ENCODE measurements around the gene POLR3C.
"Not testable (repeated sequence)": the region's sequence is repeated elsewhere in the genome, so short reads cannot be mapped to it uniquely, and the experiment has no call there.

Gene POLR3C, protein sequence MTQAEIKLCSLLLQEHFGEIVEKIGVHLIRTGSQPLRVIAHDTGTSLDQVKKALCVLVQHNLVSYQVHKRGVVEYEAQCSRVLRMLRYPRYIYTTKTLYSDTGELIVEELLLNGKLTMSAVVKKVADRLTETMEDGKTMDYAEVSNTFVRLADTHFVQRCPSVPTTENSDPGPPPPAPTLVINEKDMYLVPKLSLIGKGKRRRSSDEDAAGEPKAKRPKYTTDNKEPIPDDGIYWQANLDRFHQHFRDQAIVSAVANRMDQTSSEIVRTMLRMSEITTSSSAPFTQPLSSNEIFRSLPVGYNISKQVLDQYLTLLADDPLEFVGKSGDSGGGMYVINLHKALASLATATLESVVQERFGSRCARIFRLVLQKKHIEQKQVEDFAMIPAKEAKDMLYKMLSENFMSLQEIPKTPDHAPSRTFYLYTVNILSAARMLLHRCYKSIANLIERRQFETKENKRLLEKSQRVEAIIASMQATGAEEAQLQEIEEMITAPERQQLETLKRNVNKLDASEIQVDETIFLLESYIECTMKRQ

GRCh38 chr1:145823565-145824498 is at the start of gene POLR3C, which contains the start of gene RNF115:
POLR3C (plus strand) TSS chr1:145824200; CDS start chr1:145825777, 1,577 bp downstream.
RNF115 (minus strand) TSS chr1:145824095; CDS start chr1:145823873, 222 bp downstream.
- DNase-seq (ENCODE audit: low read depth in 2 of 2) = peak; percentile 67 to 70

- no peak for DNase-seq (ENCODE audit: low read depth in 2 of 2)
Measured at GRCh38 chr1:145777357-145778145, 46.4 kb upstream of the POLR3C start.

GRCh38 chr1:145778146-145778540 is 45.9 kb upstream of the POLR3C start:
- DNase-seq (ENCODE audit: low read depth in 2 of 2) = no peak

- no peak for DNase-seq (ENCODE audit: low read depth in 2 of 2)
Measured at GRCh38 chr1:145782272-145783099, 41.5 kb upstream of the POLR3C start.

GRCh38 chr1:145784409-145784808 is 39.6 kb upstream of the POLR3C start:
- DNase-seq (ENCODE audit: low read depth in 2 of 2) = no peak

- no peak for DNase-seq (ENCODE audit: low read depth in 2 of 2)
Measured at GRCh38 chr1:145785547-145785946, 38.5 kb upstream of the POLR3C start.

GRCh38 chr1:145786271-145786670 is 37.7 kb upstream of the POLR3C start:
- DNase-seq (ENCODE audit: low read depth in 2 of 2) = no peak

DNA sequence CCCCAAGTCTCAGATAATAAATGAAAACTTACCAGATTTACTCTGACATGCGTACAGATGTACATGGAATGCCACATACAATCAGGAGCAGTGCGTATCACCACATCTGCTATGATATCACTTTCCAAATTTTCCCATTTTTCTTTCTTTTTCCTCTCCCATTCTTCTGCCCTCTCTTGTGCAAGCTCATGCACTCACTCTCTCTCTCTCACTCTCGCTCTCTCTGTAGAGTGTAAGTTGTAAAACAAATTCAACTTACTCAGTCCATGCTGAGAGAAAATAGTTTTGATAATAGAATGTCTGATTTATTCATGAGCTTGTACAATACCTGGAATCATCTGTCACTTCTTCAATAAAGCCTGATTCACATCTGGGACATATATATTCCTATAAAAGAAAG is 35.4 kb upstream of the POLR3C start:
- no peak for DNase-seq (ENCODE audit: low read depth in 2 of 2)

DNA sequence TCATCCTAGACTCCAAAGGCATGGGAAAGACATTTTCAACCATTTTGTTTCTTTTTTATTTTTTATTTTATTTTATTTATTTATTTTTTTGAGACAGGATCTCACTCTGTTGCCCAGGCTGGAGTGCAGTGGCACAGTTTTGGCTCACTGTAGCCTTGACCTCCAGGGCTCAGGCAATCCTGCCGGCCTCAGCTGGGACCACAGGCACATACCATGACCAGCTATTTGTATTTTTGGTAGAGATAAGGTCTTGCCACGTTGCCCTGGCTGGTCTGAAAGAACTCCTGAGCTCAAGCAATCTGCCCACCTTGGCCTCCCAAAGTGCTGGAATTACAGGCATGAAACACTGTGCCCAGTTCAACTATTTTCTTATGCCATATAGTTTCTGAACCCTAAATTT is 32.1 kb upstream of the POLR3C start:
- not testable (repeated sequence) for DNase-seq (ENCODE audit: low read depth in 2 of 2)

GRCh38 chr1:145792484-145792883 is 31.5 kb upstream of the POLR3C start:
- DNase-seq (ENCODE audit: low read depth in 2 of 2) = no peak

DNA sequence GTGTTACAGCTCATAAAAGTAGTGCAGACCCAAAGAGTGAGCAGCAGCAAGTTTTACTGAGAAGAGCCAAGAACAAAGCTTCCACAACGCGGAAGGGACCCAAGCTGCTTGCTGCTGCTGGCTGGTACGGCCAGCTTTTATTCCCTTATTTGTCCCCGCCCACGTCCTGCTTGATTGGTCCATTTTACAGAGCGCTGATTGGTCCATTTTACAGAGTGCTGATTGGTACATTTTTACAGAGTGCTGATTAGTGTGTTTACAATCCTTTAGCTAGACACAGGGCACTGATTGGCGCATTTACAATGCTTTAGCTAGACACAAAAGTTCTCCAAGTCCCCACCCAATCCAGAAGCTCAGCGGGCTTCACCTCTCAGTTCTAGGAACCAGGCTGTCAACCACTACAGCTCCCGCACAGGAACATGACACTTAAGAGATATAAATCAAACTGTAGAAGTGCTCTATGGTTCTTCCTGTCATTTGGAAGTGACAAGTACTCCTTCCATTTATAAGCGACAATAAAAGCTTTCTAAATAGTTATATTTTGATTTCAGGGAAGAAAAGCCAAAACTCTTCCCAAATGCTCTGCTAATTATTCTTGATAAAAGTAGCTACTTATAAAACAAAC is 28.6 kb upstream of the POLR3C start:
- DNase-seq (ENCODE audit: low read depth in 2 of 2) = no peak

DNA sequence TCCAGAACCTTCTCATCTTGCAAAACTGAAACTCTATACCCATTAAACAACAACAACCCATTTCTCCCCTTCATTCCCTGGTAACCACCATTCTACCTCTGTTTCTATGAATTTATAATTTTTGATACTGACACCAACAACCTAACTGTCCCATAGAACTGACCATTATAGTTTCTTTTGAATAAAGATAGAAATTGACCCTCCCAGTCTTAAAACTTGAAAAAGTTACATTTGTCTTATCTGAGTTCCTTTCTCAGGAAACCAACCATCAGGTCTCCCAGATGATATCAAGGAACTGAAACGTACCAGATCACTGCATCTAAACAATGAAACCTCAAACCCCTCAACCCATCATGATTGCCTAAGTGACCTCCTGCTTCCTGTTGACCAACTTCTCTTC is 27.2 kb upstream of the POLR3C start:
- no peak for DNase-seq (ENCODE audit: low read depth in 2 of 2)

GRCh38 chr1:145799806-145800205 is 24.2 kb upstream of the POLR3C start:
- no peak for DNase-seq (ENCODE audit: low read depth in 2 of 2)

DNA sequence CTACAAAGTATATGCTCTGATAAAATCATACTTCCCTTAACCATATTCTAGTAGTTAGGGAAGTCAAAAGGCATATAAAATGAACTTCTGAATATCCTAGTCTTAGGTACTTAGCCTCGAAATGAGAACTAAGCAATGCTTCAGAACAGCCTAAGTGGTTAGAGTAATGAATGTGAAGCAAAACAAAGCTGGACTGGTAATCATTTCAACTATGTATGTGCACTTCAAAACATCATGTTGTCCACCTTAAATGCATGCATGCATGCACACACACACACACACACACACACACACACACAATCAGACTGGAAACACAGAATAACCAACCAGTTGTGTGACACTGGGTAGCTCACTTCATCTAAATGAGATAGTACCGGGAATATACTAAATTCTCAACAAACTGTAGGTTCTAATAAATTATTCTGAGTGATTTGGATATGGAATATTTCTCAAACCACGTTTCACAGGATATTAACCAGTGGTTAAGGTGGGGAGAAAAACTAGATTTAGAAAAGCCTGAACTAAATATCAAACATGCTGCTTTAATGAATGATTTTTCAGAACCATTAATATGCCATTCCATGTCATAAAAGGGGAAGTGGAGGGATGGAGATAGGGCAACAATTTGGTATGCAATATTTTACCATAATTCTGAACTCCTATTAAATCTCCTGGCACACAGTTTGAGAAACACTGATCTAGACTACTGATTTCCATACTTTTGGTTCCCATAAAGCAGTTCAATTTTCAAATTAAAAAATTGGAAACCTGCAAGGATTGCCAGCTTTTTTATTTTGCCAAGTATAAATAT is 19.6 kb upstream of the POLR3C start:
- no peak for DNase-seq (ENCODE audit: low read depth in 2 of 2)

- no peak for DNase-seq (ENCODE audit: low read depth in 2 of 2)
Measured at GRCh38 chr1:145805057-145805456, 18.9 kb upstream of the POLR3C start.

GRCh38 chr1:145806408-145806807 is 17.6 kb upstream of the POLR3C start:
- no peak for DNase-seq (ENCODE audit: low read depth in 2 of 2)

DNA sequence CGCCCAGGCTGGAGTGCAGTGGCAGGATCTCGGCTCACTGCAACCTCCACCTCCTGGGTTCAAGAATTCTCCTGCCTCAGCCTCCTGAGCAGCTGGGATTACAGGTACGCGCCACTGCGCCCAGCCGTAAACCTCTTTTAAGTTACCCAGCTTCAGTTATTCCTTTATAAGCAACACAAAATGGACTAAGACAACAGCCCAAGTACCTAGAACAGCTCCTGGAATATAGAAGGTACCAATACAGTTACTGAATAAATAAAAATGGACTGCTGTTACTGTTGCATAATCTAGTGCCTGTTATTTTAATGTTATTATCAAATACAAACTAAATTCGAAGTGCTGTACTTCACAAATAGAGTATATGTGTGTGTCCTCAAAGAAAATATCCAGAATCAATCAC is 17.2 kb upstream of the POLR3C start:
- DNase-seq (ENCODE audit: low read depth in 2 of 2) = no peak

DNA sequence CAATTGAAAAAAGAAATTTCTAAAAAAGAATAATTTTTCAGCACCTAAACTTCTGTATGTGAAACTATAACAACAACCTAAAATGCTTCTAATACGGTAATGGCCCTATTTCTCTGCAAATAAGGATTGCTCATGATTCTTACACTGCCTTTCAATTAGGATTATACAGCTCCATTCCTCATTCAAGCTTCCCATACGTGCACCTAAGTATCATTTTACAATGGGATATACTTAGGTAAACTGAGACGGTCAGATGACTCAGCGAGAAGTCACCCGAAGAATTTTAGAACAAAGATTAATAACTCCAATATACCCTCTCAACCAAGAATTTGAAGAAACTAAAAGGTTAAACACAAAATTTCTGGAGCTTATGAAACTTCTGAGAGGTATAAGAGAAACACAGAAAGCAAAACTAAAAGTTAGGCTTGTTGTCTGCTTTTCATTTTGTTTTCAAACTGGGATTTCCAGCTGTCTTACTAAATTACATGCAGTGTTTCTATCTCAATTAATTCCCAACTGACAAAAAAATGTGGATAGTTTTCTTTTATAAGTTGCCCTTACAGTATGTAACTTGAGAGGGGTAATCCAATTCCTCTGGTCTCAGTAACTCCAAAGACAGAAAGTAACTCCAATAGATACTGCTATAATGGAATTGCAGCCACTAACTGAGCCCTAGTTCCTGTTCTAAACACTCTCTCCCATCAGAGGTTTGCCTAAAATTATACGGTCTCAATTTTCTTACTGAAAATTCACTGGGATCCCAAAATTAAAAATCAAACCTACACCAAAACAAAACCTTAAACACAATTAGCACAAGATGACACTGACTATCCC is 10.8 kb upstream of the POLR3C start:
- not testable (repeated sequence) for DNase-seq (ENCODE audit: low read depth in 2 of 2)
